Limb (tissue), 2 donors: ENCODE measurements around the gene CD9.

ENCODE experiments used
- DNase-seq, 2 donors: peaks; one replicate each; pipeline ENCODE4 v3.0.0-alpha.2; 2016; ENCODE audit errors: extremely low spot score in 2 of 2

CD9 gene

DNA sequence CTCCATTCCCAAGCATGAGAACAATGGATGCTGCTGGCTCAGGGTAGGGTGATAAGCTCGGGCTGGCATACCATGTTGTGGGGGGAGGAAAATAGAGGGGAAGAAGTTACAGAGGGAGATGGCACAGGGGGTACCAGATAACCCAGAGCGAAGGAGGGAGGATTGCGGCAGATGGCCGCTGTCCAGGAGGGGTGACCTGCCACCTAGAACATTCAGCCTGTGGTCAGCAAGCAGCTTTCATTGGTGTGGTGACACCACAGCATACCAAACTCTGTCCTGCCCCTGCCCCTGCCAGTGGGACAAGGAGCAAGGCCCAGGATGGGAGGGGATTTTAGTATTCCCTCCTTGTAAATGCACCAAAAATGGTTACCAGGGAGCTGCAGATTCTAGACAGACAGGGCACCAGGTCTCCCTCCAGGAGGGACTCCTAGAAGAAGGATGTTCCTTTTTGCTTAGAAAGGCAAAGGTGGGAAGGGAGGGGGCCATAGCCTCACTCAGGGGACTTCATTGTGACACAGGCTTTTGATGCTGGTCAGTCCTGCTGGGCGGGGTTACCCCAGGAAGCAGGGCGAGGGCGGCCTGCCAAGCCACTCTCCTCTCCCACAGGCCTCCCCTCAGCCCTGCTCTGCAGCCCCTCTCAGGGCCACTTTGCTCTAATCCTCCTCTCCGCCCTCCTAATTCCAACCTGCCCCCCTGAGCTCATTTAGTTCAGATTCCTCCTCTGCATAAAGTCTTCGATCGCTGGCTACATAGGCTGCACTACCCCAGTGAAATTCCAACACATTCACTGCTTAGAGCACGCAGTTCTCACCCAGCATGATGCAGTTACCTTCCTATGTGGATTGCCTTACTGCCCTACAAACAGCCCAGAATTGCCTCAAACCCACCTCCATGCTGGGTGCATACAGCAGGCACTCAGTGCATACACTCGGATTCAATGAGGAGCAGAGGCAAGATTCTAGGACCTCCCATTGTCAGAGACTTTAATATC lies 74.3 kb downstream of the CD9 start:
- DNase-seq = no peak

DNA sequence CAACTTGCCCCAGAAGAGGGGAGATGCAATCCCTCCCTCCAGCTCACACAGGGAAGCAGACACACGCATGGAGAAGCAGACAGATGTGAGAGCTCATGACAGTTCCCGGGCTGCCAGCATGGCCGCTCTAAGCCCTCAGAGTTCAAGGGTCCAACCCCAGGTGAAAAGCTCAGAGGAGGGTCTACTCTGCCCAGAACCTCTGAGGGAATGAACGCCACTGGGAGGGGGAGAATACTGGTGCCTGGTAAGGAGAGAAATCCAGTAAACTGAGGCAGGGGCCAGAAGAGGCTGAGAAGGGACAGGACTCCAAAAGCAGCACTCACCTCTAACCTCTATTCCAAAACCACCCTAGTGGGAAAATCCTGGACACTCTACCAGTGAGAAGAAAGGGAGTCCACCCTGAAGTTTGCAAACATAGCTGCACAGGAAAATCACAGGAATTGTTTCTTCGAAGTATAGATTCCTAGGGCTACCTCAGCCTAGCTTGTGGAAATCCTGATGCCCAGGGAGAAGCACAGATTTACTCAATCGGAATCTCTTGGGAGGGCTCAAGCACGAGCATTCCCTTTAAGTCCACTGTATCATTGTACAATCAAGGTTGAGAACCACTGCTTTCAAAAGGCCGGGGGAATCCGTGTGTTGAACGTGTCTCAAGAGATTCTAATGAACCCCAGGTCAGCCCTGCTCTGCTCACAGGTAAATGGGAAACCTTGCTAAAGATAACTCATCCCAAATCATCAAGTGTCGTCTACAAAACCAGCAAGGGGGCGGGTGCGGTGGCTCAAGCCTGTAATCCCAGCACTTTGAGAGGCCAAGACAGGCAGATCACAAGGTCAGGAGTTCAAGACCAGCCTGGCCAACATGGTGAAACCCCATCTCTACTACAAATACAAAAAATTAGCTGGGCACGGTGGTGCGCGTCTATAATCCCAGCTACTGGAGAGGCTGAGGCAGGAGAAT lies 76.0 kb downstream of the CD9 start:
- DNase-seq = no peak

DNA sequence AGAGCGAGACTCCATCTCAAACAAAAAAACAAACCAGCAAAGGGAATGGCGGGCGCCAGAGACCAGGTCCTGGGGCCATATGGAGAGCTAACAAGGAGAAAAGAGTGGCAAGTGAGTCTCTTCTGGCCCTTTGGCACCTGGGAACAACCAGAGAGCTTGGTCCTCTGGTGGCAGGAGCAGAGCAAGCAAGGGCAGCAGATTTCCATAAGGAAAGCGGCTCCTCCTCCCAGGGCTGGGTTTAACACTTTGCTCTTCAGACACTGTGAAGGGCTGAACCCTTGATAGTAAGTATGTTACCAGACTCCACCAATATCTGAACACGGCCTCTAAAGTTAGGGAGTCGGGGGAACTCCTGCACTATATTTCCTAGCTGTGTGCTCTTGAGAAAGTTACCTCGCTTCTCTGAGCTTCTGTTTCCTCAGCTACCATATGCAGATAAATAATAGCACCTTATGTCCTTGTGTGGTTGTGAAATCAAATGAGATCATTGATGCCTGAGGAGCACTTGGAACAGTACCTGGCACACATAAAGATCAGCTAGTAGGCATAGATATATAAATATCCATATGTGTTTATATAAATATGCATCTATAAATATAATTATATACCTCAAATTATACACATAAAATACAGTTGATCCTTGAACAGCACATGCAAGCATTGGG lies 76.9 kb downstream of the CD9 start:
- no peak for DNase-seq

DNA sequence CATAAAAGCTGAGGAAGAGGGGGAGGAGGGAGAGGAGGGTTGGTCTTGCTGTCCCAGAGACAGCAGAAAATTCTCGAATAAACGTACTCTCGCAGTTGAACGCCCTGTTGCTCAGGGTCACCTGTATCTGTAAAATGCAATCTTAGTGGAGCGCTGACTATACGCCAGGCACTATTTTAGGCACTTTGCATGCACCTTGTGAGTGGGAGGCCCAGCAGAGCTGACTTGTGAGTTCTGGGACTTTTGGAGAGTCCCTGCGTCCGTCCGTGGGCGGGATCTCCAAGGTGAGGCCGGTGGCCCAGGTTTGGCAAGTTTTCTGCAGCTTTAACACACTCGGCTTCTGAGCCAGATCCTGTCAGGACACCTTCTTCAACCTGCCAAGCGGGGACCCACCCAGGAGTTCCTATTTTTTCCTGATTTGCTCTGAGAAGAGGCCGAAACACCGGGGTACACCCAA lies 77.8 kb downstream of the CD9 start:
- DNase-seq = no peak

DNA sequence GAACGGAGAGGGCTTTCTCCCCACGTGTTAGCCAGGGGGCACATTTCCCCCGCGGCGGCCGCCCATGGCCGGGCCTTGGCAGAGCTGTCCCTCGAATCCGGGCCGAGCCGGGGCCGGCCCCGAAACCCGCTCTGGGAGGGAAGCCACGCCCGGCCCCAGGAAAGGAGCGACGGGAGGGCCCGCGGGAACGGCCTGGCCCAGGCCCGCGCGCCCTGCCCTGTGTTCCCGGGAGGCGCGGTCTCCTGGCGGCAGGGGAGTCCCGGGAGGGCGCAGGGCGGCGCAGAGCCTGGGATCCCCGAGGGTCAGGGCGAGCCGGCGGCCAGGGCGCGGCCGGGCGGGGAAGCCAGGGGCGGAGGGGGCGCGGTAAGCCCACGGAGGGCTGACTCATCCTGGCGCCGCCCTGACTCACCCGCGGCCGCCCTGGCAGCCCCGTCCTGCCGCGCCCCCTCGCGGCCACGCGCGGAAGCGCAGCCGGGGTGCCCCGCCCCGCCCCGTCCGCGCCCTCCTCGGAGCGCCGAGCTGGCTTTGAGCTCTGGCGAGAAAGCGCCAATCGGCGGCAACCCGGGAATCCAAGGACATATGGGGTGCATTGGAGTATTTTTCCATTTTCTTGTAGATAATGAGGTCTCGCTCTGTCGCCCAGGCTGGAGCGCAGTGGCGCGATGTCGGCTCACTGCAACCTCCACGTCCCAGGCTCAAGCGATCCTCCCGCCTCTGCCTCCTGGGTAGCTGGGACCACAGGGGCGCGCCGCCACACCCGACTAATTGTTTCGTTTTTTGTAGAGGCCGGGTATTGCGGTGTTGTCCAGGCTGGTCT lies 78.4 kb downstream of the CD9 start:
- DNase-seq = peak; percentile 77 to 91

DNA sequence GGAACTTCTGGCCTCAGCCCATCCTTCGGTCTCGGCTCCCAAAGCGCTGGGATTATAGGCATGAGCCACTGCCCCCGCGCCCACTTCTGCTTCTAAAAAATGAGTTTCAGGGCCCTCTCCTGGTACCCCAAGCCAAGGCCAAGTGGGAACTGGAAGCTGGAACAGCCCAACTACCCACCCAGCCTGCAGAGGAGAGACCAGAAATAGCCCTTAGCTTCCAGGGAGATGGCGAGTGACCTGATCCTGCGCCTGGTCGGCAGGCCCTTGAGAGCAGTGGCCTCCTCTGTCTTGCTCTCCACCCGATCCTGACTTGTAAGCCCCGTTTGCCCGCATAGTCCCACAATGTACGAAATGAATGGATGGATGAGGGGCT lies 79.0 kb downstream of the CD9 start:
- no peak for DNase-seq

DNA sequence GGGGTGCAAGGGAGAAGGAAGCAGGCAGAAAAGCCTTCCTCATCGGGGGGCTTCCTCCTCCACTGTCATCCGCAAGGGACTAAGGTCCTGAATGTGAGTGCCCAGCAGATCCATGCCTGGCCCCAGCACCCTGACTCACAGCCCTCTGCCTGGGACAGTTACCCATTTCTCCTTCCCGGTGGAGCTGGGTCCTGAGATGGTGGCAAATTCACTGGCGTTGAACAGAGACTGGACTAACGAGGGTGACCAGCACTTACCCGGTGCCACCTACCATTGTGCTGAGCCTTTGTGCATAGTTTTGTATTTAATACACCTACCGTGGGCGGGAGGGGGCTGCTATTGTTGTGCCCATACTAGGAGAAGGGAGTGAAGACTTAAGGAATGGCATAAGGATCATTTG lies 79.4 kb downstream of the CD9 start:
- no peak for DNase-seq

DNA sequence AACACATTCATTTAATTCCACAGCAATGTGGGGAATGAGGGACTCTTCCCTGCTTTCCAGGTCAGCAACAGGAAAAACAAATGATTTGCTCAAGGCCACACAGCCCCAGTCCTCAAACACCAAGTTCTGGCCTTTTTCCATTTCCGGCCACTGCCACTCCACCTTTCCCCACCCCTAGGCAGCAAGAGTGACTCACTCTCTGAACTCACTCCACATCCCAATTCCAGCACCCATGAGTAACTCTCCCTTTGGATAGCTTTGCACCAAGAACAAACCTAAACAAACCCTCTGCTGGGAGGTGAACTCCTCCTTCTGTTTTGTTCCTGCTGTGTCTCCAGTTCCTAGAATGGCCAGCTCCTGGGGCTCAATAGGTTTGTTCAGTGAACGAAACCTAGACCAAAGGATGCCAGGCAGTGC lies 79.9 kb downstream of the CD9 start:
- no peak for DNase-seq

DNA sequence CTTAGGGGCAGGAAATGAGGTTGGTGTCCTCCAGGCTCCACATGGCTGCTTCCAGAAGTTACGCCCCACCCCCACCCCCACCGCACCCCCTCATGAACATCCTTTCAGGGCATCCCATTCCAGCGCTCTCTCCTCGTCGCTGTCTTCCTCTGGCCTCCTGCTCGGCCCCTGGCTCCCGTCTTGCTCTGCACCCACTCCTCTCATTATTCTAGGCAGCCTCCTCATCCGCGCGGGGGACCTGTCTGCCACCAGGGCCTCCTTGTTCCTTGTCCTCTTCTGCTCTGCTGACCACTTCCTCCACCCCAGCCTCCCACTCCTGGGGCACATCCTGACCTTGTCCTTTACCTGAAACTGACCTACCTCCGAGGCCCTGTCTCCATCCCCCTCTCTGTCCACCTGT lies 80.5 kb downstream of the CD9 start:
- DNase-seq = no peak

DNA sequence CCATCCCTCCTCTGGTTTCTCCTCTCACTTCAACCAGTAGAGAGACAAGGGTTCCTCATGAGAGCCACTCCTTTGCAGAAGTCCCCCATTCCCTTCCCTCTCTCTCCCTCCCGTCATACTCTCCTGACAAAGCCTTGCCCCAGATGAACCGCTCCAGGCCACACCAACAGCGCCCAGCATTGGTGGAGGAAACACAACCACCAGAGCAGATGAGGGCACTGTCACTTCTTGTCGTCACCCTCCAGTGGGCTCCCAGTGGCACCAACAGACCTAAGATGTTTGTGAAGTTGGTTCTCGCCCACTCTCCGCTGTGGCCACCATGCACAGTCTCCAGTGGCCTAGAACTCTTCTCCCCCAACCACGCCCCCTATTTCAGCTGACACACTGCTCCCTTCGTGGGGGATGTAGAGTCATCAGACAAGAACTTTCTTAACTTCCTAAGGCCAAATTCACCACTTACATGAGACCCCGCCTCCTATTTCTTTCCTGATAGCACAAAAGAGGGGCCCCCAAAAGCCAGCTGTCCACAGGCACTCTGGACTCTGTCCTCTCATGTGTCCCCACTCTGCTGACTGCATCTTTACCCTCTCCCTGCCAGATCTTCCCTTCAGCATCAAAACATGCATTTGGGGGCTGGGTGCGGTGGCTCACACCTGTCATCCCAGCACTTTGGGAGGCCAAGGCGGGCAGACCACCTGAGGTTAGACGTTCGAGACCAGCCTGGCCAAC lies 81.0 kb downstream of the CD9 start:
- no peak for DNase-seq

DNA sequence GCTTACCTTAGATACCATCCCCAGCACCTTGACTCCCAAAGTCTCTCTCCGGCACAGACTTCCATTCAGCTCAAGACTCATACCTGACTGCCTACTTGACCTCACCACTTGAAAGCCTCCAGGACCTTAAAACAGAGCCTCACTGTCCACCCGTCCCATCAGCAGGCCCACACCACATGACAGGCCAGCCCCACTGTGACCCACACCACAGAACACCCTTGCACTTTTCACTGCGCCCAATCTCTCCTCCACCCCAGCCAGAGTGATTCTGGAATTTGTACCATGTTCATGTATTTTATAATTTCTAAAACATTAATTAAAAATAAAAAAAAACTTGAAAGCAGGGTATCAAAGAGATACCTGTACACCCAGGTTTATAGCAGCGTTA lies 82.2 kb downstream of the CD9 start:
- DNase-seq = no peak

DNA sequence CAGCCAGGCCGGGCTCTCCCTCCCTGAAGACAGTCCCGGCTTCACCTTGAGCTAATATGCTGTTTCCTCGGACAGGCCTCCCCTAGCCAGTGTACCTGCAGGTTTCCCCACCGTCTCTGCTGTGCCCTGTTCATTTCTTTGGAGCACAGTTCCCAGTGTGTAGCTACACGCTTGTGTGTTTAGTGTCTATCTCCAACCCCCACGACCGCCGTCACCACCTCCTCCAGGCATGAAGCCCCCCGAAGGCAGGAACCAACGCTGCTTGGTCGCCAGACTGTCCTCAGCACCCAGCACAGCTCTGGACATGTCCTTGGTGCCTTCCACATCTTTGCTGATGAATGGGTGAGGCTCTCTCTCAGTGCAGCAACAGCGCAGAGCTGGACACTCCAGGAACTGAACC lies 84.1 kb downstream of the CD9 start:
- no peak for DNase-seq

DNA sequence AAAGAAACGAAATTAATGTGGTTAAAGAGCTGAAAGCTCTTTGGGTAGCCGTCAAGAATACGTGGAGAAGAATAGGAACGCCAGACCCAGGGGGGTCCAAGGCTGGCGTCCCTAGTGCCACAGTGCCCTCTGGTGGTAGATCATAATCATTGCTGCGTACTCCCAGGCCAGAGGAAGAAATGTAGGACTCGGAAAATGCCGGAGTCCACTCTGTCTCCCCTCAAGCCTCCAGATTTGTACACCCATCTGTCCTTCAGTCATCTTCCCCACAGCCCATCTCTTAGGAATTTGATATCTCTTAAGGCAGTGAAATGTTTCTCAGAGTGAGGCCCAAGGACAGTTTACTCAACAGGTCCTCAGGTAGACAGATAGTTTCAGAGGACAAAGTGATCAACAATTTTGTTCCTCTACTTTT lies 84.9 kb downstream of the CD9 start:
- DNase-seq = peak; percentile 82 to 85

DNA sequence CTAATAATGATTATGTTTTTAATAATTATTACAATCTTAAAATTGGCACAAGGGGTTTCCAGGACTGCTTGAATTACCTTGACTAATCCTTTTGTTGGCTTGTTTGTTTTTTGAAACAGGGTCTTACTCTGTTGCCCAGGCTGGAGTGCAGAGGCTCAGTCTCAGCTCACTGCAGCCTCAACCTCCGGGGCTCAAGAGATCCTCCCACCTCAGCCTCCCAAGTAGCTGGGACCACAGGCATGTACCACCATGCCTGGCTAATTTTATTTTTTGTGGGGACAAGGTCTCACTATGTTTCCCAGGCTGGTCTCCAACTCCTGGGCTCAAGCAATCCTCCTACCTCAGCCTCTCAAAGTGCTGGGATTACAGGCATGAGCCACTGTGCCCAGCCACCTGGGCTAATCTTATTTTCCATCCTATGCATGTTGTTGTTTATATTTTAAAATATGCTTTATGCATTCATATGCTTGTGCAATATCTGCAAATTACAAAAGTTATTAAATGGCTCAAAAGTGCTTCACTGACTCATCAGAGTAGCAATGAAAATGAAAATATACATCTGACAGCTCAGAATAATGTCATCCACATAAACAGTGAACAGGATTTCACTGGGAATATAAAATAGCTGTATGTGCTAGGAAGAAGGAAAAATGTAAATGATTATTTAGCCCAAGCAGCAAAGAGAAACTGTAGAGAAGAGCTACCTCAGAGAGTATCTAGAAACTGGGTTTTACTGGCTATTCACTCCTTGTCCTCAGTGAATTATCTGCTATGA lies 85.5 kb downstream of the CD9 start:
- no peak for DNase-seq
